ENCODE measurements around the gene ANKRD11.
A peak's percentile ranks its signal among the peaks of the same experiment; 100 is the strongest.

ANKRD11 gene

GRCh38 chr16:89381788-89382187, 108.6 kb downstream of the ANKRD11 start:
- peak; percentile 5 for DNase-seq (ENCODE audit: low spot score)

GRCh38 chr16:89380681-89381080, 109.7 kb downstream of the ANKRD11 start:
- peak; percentile 2 for DNase-seq (ENCODE audit: low spot score)

- no peak for DNase-seq (ENCODE audit: low spot score)
Measured at GRCh38 chr16:89378947-89379771, 111.2 kb downstream of the ANKRD11 start.

GRCh38 chr16:89377453-89377848, 112.9 kb downstream of the ANKRD11 start:
- DNase-seq (ENCODE audit: low spot score): no peak

- DNase-seq (ENCODE audit: low spot score): no peak
Measured at GRCh38 chr16:89376812-89377452, 113.4 kb downstream of the ANKRD11 start.

- no peak for DNase-seq (ENCODE audit: low spot score)
Measured at GRCh38 chr16:89375686-89376085, 114.7 kb downstream of the ANKRD11 start.

- DNase-seq (ENCODE audit: low spot score): no peak
Measured at GRCh38 chr16:89375021-89375420, 115.3 kb downstream of the ANKRD11 start.

- DNase-seq (ENCODE audit: low spot score): peak; percentile 53
Measured at GRCh38 chr16:89374393-89374960, 115.9 kb downstream of the ANKRD11 start.

GRCh38 chr16:89373355-89374110, 116.8 kb downstream of the ANKRD11 start:
- no peak for DNase-seq (ENCODE audit: low spot score)

GRCh38 chr16:89371968-89372634, 118.3 kb downstream of the ANKRD11 start:
- DNase-seq (ENCODE audit: low spot score): no peak

GRCh38 chr16:89371386-89371785, 119.0 kb downstream of the ANKRD11 start:
- no peak for DNase-seq (ENCODE audit: low spot score)

- DNase-seq (ENCODE audit: low spot score): no peak
Measured at GRCh38 chr16:89370601-89371000, 119.8 kb downstream of the ANKRD11 start.

GRCh38 chr16:89370081-89370511, 120.3 kb downstream of the ANKRD11 start:
- no peak for DNase-seq (ENCODE audit: low spot score)

GRCh38 chr16:89369266-89369895, 121.0 kb downstream of the ANKRD11 start:
- DNase-seq (ENCODE audit: low spot score): no peak

- DNase-seq (ENCODE audit: low spot score): no peak
Measured at GRCh38 chr16:89368604-89369249, 121.6 kb downstream of the ANKRD11 start.

GRCh38 chr16:89367538-89367915, 122.8 kb downstream of the ANKRD11 start:
- no peak for DNase-seq (ENCODE audit: low spot score)

- DNase-seq (ENCODE audit: low spot score): no peak
Measured at GRCh38 chr16:89366561-89367537, 123.5 kb downstream of the ANKRD11 start.

GRCh38 chr16:89365996-89366395, 124.4 kb downstream of the ANKRD11 start:
- DNase-seq (ENCODE audit: low spot score): no peak

- DNase-seq (ENCODE audit: low spot score): no peak
Measured at GRCh38 chr16:89365044-89365467, 125.3 kb downstream of the ANKRD11 start.

- DNase-seq (ENCODE audit: low spot score): no peak
Measured at GRCh38 chr16:89364606-89365005, 125.8 kb downstream of the ANKRD11 start.
